GM19455 (cell line): ENCODE results near the gene PFDN5.
"Not testable (repeated sequence)": the region's sequence is repeated elsewhere in the genome, so short reads cannot be mapped to it uniquely, and the experiment has no call there.

Source experiments
- ATAC-seq: cut with Tn5 transposase; IDR thresholded peaks from one replicate; pipeline ENCODE4 v1.9.1; 2021; ENCODE audit not compliant: unreplicated experiment

Gene PFDN5

DNA sequence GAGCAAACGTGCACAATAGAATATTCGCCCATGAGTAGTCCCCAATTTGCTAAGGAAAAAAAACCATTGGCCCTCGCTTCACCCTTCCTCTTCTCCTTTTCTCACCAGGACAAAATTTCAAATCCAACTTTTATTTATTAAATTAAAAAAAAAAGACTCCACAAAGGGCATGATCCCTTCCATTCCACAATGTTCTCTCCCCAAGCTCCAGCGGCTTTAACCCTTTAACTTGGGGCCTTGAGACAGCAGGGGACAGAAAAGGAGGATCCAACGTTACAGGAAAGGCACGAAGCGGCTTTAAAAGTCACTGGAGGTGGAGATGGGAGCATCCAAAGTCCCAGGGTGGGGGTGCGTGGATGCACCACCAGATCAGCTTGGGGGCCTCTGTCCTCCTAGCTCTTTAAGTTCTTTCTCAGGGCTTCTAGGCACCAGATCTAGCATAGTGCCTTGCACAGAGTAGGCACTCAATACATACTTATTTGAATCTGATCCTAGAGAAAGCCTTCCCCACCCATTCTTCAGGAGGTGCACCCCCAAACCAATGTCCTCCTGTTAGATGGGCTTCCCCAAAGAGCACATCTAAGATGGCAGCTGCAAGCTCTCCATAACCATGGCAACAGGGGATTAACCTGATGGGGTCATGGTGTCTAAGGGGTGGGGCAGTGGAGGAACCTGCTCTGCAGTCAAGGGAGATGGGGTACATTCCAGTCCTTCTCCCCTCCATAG lies 31.3 kb downstream of the PFDN5 start:
- no peak for ATAC-seq

DNA sequence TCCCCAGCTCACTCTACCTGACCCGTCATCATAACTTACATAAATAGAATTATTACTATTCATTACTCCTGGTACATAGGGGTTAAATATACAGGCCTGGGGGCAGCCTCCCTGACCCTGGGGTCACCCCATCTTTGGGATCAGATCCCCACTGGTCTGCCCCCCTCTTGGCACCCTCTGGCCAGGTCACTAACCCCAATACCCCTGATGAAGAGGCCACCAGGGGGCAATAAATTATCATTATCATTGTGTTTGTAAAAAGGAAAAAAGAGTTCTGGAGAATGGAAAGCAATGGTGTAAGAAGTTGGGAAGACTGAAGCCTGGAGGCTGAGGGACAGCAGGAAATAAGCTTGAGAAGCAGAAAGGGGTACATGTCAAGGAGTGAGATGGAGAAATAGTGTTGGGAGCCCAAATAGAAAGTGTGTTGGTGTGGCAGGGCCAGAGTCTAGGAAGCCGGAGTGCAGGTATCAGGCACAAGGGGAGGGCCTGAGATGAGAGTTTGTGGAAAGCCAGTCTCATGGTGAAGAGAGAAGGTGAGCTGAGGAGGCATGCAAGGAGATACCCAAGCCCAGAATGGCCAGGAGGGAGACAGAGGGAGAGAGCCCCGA lies 32.2 kb downstream of the PFDN5 start:
- ATAC-seq: no peak

GRCh38 chr12:53328043-53328435 lies 32.7 kb downstream of the PFDN5 start:
- no peak for ATAC-seq

- ATAC-seq: no peak
Observed at GRCh38 chr12:53330671-53331070, 35.3 kb downstream of the PFDN5 start.

DNA sequence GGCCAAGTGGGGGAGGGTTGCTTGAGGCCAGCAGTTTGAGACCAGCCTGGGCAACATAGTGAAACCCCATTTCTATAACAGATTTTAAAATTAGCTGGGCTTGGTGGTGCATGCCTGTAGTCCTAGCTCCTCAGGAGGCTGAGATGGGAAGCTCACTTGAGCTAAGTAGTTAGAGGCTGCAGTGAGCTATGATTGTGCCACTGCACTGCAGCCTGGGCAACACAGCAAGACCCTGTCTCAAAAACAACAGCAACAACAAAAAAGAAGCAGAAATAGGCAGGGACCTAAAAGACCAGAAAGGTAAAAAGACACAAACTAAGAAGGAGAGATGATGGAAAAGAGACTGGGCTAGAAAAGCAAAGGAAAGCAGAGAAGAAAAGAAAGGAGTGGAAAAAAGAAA lies 37.0 kb downstream of the PFDN5 start:
- ATAC-seq: not testable (repeated sequence)

GRCh38 chr12:53332744-53333143 lies 37.4 kb downstream of the PFDN5 start:
- ATAC-seq: no peak

DNA sequence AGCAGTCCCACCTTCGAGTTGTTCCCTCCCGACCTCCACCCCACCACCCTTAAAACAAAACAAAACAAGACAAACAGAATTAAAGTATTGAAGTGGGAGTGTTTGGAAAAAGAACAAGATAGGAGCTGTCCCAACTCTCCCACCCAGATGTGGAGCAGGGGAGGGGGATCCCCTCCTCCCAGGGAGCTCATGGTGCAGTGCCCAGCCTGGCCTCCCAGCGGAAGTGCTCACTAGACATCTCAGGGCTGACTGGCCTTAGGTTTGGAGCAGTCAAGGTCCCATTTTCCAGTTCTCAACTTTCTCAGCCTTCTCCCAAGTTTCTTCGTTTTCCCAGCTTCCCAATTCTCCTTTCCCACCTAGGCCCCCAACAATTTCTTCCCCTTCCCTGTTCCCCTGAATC lies 37.9 kb downstream of the PFDN5 start:
- ATAC-seq: no peak

- no peak for ATAC-seq
Observed at GRCh38 chr12:53333845-53334244, 38.5 kb downstream of the PFDN5 start.

GRCh38 chr12:53334822-53335221 lies 39.5 kb downstream of the PFDN5 start:
- ATAC-seq: no peak

DNA sequence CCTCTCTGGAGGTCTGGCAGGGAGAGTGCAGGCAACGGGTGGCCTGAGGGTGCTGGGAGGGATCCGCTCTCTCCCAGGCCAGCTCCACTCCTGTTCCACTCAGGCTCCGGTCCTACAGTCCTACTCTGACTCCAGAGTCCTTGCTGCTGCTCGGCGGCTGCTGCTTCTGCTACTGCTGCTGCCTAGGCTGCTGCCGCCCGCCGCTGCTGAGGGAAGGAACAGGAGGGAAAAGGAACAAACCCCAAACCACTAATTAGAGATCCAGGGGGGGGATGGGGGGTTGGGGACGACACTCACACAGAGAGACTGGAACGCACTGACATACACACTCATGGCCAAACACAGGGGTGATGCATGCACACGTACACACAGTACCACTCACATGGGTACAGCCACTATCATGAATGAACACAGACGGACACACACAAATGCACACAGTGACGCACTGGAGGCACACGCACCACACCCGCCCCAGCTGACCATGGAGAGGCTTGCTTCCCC lies 40.9 kb downstream of the PFDN5 start, which contains the start of gene SP7:
SP7 (minus strand) TSS at position 174 of the 501 bp plus-strand sequence. CDS start 708 bp downstream, outside the sequence.
- ATAC-seq: no peak

DNA sequence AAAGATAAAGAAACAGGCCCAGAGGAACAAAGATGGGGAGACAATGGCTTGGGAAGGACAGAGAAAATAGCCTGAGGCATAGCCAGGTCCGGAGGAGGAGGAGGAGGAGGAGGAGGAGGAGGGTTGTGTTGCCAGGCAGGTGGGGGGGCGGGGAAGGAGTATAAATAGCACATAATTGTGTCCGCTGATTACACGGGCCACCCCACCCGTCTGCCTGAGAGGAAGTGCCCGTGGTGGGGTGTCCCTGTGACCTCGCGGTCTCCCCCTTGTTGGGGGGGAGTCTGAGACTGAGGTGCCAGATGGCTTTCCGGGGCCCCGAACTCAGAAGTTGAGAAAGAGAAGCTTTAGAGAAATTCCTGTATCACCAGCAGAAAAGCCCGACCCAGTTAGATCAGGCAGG lies 42.7 kb downstream of the PFDN5 start:
- no peak for ATAC-seq

DNA sequence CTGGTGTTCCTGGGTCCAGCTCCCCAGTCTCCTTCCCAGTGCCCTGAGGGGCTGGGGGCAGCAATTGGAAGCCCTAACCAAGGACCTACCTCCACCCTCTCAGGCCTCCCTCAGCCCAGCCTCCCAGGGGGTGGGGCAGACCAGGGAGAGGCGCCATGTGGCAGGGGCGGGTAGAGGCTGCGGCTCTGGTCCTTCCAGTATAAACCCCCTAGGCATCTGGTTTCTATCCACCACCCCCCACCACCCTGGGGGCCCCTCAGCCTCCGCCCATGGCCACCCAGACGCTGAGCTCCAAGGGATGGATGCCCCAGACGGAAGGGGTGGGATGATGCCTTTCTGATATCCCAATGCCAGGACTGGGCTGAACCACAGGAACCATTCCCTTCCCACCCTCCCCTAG lies 43.6 kb downstream of the PFDN5 start:
- ATAC-seq: no peak

GRCh38 chr12:53340398-53340797 lies 45.1 kb downstream of the PFDN5 start:
- no peak for ATAC-seq

- no peak for ATAC-seq
Observed at GRCh38 chr12:53343449-53343848, 48.1 kb downstream of the PFDN5 start.

- no peak for ATAC-seq
Observed at GRCh38 chr12:53343969-53344368, 48.6 kb downstream of the PFDN5 start.

- ATAC-seq: no peak
Observed at GRCh38 chr12:53344487-53344823, 49.1 kb downstream of the PFDN5 start.

GRCh38 chr12:53344824-53345485 lies 49.6 kb downstream of the PFDN5 start:
- peak; percentile 62 for ATAC-seq

GRCh38 chr12:53345486-53346188 lies 50.3 kb downstream of the PFDN5 start:
- no peak for ATAC-seq

- no peak for ATAC-seq
Observed at GRCh38 chr12:53346491-53346890, 51.1 kb downstream of the PFDN5 start.

- ATAC-seq: no peak
Observed at GRCh38 chr12:53347905-53348304, 52.6 kb downstream of the PFDN5 start.
